OCI-LY3 (cell line): ENCODE measurements around the gene CMIP.

Source experiments
- EZH2phosphoT487 ChIP-seq: fragments of 200-600 bp; shearing (Covaris generic); IDR thresholded peaks from 2 replicates; pipeline ENCODE4 v1.6.1; 2018; ENCODE audit warnings: antibody characterized with exemption, mixed run types, low read depth
- TF ChIP-seq, protein P1 (sequence below): fragments of 200-600, 300-600 bp; sonication (generic); IDR thresholded peaks from 2 replicates; pipeline ENCODE4 v1.5.1; 2014; ENCODE audit warnings: antibody characterized with exemption, low read length, low read depth

DNA sequence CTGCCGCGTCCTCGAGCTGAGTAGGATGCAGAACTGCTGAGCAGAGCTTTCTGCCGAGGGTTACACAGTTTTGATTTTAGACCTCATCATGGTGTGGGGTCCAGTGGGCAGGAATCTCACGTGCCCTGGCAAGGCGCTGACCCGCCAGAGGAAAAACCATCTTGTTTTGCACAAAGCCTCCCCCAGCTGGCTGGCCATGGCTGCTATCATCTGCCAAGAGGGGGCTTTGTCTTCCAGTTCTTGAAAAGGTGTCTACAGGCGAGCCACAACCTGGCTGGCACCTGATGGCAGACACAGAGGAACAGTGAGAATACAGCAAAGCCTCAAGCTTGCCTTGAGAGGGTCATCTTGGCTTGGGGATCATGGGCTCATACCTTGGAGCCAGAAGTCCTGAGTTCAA lies 118.3 kb downstream of the CMIP start:
- TF ChIP-seq, protein P1, sequence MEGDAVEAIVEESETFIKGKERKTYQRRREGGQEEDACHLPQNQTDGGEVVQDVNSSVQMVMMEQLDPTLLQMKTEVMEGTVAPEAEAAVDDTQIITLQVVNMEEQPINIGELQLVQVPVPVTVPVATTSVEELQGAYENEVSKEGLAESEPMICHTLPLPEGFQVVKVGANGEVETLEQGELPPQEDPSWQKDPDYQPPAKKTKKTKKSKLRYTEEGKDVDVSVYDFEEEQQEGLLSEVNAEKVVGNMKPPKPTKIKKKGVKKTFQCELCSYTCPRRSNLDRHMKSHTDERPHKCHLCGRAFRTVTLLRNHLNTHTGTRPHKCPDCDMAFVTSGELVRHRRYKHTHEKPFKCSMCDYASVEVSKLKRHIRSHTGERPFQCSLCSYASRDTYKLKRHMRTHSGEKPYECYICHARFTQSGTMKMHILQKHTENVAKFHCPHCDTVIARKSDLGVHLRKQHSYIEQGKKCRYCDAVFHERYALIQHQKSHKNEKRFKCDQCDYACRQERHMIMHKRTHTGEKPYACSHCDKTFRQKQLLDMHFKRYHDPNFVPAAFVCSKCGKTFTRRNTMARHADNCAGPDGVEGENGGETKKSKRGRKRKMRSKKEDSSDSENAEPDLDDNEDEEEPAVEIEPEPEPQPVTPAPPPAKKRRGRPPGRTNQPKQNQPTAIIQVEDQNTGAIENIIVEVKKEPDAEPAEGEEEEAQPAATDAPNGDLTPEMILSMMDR, result no peak
- TF ChIP-seq EZH2phosphoT487, result no peak
